ENCODE measurements around the gene CCDC186. TPM values are rescaled to one million over a fixed set of nuclear protein-coding genes. Genes with fewer than 3 reads are reported as not detected.

The CCDC186 gene
- total RNA-seq, 4 donors from 2014 or later = 39.0 to 87.8 (median 50.9) TPM

DNA sequence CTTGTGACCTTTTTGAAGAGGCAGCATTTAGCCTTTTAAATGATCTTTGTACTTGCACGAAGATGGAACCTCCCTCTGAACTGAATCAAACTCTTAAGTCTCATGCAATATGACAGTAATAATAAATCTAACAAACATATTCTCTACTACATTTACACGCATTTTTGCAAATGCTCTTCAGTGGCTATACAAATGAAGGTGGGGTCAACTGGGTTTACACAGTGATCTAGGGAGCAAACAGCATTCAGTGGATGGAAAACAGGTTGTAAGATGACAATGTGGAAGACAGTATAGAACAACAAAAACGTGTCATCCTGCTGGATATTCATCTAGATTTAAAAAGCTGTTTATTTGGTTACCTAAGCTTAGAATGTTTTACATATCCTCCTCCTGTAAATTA, 7.5 kb downstream of the CCDC186 start:
- Histone ChIP-seq H3K4me3 (no peak overlapping the region), H3K27ac (no peak overlapping the region), H3K4me1 (peaks cover 33% of the 10 kb centered on the region), H3K9me3 (no peaks in the 10 kb centered on the region), H3K27me3 (no peaks in the 10 kb centered on the region), H3K36me3 (peaks cover 2% of the 10 kb centered on the region)
- TF ChIP-seq POLR2AphosphoS5 (IDR thresholded peaks at IDR 0.05) (no peak), POLR2A (IDR thresholded peaks at IDR 0.05) (no peak), CTCF (IDR thresholded peaks at IDR 0.05) (no peak), EP300 (IDR thresholded peaks at IDR 0.05) (no peak)
- WGBS = 32% methylated on average over 3 of the region's 3 CpGs
- no peak for DNase-seq (ENCODE audit: low spot score in 2 of 2)

DNA sequence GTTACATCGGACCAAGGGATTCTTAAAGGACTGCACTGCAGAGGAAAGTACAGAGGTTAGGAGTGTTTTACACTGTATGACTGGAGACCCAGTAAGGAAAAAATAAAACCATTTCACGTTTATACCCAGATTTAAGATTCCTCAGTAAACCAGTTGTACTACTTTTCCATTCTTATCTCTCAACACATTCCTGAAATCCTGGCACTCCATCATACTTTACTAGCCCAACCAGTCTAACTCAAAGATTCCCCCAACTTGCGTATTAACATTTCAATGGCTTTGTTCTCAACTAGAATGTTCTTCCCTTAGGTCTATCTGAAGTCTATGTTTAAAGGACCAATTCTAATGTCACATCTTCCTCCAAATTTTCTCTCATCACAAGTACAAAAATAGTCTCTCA, 8.0 kb downstream of the CCDC186 start:
- Histone ChIP-seq H3K27me3 (no peaks in the 10 kb centered on the region), H3K27ac (peak overlapping the region; percentile 34)

GRCh38 chr10:114163062-114163461, 10.9 kb downstream of the CCDC186 start:
- DNase-seq (ENCODE audit: low spot score in 2 of 2) = no peak
- H3K4me3 ChIP-seq = no peak overlapping the region
- peaks cover 3% of the 10 kb centered on the region for H3K36me3 ChIP-seq
- H3K9me3 ChIP-seq = no peaks in the 10 kb centered on the region
- TF ChIP-seq POLR2AphosphoS5 (IDR thresholded peaks at IDR 0.05) = no peak
- TF ChIP-seq POLR2A (IDR thresholded peaks at IDR 0.05) = no peak
- TF ChIP-seq CTCF (IDR thresholded peaks at IDR 0.05) = no peak
- TF ChIP-seq EP300 (IDR thresholded peaks at IDR 0.05) = no peak
- H3K4me1 ChIP-seq = peaks cover 36% of the 10 kb centered on the region
- H3K27me3 ChIP-seq = no peaks in the 10 kb centered on the region
- WGBS = 29% methylated on average over 2 of the region's 2 CpGs
- no peak overlapping the region for H3K27ac ChIP-seq

More for the DNA sequence above, 8.0 kb downstream of the CCDC186 start:
- DNase-seq (ENCODE audit: low spot score in 2 of 2) = no peak
- Histone ChIP-seq H3K36me3 (peaks cover 3% of the 10 kb centered on the region), H3K4me1 (peaks cover 31% of the 10 kb centered on the region), H3K9me3 (no peaks in the 10 kb centered on the region), H3K4me3 (no peak overlapping the region)
- TF ChIP-seq POLR2A (IDR thresholded peaks at IDR 0.05) = no peak
- TF ChIP-seq POLR2AphosphoS5 (IDR thresholded peaks at IDR 0.05) = no peak
- no peak for TF ChIP-seq CTCF (IDR thresholded peaks at IDR 0.05)
- 43% methylated on average over 3 of the region's 3 CpGs for WGBS

GRCh38 chr10:114157912-114158311, 16.1 kb downstream of the CCDC186 start:
- 73% methylated on average over 2 of the region's 2 CpGs for WGBS
- DNase-seq (ENCODE audit: low spot score in 2 of 2) = no peak
- no peak overlapping the region for H3K4me3 ChIP-seq
- no peaks in the 10 kb centered on the region for H3K9me3 ChIP-seq
- peaks cover 8% of the 10 kb centered on the region for H3K4me1 ChIP-seq
- peaks cover 25% of the 10 kb centered on the region for H3K36me3 ChIP-seq
- no peaks in the 10 kb centered on the region for H3K27me3 ChIP-seq
- H3K27ac ChIP-seq = no peak overlapping the region
- TF ChIP-seq EP300 (IDR thresholded peaks at IDR 0.05) (no peak), POLR2A (IDR thresholded peaks at IDR 0.05) (no peak), POLR2AphosphoS5 (IDR thresholded peaks at IDR 0.05) (no peak), CTCF (IDR thresholded peaks at IDR 0.05) (no peak)

DNA sequence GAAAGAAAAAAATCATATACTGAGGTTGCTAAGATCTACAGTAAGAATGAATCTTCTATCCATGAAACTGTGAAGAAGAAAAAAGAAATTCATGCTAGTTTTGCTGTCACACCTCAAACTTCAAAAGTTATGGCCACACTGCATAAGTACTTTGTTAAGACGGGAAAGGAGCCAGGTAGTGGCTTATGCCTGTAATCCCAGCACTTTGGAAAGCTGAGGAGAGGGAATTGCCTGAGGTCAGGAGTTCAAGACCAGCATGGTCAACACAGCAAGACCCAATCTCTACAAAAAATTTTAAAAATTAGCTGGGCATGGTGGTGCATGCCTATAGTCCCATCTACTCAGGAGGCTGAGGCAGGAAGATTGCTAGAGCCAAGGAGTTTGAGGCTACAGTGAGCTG, 22.1 kb downstream of the CCDC186 start:
- Histone ChIP-seq H3K4me3 (no peak overlapping the region), H3K27ac (no peak overlapping the region), H3K36me3 (peaks cover 45% of the 10 kb centered on the region), H3K4me1 (no peaks in the 10 kb centered on the region), H3K9me3 (no peaks in the 10 kb centered on the region), H3K27me3 (no peaks in the 10 kb centered on the region)
- no peak for DNase-seq (ENCODE audit: low spot score in 2 of 2)
- TF ChIP-seq EP300 (IDR thresholded peaks at IDR 0.05) = no peak
- TF ChIP-seq CTCF (IDR thresholded peaks at IDR 0.05) = no peak
- TF ChIP-seq POLR2AphosphoS5 (IDR thresholded peaks at IDR 0.05) = no peak
- TF ChIP-seq POLR2A (IDR thresholded peaks at IDR 0.05) = no peak
- WGBS = 84% methylated on average over 1 of the region's 1 CpG
